ENCODE measurements around the gene RNF133. TPM values are rescaled to one million over a fixed set of nuclear protein-coding genes. Genes with fewer than 3 reads are reported as not detected.
A peak's percentile ranks its signal among the peaks of the same experiment; 100 is the strongest.

Gene RNF133
- total and polyA plus RNA-seq, 4 donors, result 0.05 to 9.1 (median 1.2) TPM

DNA sequence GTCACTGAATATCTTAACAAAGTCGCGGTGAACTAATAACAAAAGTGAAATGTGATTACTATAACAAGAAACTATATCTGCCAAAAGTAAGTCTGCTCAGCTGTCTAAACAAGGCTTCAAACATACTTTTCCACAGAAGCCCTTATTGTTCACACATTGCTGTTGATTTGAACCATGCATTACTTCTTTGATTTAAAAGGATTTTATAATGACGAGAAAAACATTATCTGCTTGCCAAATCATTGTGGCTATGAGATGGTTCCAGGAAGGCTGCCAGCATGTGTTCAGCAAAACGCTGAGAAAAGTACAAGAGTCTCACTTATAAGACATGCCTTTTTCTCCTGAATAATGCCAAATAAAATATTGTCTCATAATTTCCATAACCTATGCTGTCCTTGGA lies 24.4 kb downstream of the RNF133 start:
- Histone ChIP-seq H3K27ac (ENCODE audit: low read depth in 1 of 2, low read length in 1 of 2) (no peak overlapping the region), H3K4me3 (no peak overlapping the region), H3K9ac (ENCODE audit: insufficient read depth in 1 of 2, low read length in 2 of 2) (no peak overlapping the region), H3K36me3 (ENCODE audit: control insufficient read depth in 4 of 4, insufficient read depth in 4 of 4, low read length in 4 of 4) (peaks cover 0 to 1% (median 0%) of the 10 kb centered on the region in 4 donors), H3K9me3 (ENCODE audit: control insufficient read depth in 4 of 4, insufficient read depth in 3 of 4, low read length in 3 of 4) (no peaks in the 10 kb centered on the region), H3K4me1 (ENCODE audit: control insufficient read depth in 5 of 5, insufficient read depth in 5 of 5, low read length in 5 of 5) (peaks cover 0 to 17% (median 5%) of the 10 kb centered on the region in 5 donors), H3K27me3 (ENCODE audit: control insufficient read depth in 3 of 3, insufficient read depth in 3 of 3, low read length in 2 of 3) (no peaks in the 10 kb centered on the region)
- TF ChIP-seq, protein P1, sequence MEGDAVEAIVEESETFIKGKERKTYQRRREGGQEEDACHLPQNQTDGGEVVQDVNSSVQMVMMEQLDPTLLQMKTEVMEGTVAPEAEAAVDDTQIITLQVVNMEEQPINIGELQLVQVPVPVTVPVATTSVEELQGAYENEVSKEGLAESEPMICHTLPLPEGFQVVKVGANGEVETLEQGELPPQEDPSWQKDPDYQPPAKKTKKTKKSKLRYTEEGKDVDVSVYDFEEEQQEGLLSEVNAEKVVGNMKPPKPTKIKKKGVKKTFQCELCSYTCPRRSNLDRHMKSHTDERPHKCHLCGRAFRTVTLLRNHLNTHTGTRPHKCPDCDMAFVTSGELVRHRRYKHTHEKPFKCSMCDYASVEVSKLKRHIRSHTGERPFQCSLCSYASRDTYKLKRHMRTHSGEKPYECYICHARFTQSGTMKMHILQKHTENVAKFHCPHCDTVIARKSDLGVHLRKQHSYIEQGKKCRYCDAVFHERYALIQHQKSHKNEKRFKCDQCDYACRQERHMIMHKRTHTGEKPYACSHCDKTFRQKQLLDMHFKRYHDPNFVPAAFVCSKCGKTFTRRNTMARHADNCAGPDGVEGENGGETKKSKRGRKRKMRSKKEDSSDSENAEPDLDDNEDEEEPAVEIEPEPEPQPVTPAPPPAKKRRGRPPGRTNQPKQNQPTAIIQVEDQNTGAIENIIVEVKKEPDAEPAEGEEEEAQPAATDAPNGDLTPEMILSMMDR (IDR thresholded peaks at IDR 0.05; ENCODE audit: control extremely low read depth, extremely low read depth), result no peak
- ATAC-seq (ENCODE audit: insufficient read depth, low FRiP score), result no peak
- 29 to 68% methylated on average over 4 of the region's 4 CpGs for WGBS, 2 donors
- DNase-seq, result peak; percentile 58 to 92 (median 87)

DNA sequence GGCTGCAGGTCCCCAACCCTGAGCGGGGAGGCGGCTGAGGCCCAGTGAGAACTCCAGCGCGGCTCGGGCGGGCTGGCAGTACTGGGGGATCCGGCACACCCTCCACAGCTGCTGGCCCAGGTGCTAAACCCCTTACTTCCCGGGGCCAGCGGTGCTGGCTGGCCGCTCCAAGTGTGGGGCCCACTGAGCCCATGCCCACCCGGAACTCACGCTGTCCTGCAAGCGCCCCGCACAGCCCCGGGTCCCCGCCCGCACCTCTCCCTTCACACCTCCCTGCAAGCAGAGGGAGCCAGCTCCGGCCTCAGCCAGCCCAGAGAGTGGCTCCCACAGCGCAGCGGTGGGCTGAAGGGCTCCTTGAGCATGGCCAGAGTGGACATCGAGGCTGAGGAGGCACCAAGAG lies 25.0 kb downstream of the RNF133 start:
- 97% methylated on average over 21 of the region's 21 CpGs for WGBS, 2 donors

DNA sequence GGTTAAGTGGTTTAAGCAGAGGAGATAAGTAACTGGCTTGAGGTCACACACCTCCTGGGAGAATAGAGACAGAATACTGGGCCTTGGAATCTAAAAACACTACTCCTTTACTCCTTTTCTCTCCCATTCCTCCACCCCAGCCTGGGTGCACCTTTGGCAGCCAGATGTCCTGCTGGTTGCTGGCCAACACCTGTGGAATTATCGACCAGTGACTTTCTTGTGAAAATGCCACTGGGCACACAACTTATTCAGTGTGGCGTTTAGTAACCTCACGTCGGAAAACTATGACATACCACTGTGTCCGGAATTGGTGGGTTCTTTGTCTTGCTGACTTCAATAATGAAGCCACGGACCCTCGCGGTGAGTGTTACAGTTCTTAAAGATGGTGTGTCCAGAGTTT lies 26.4 kb downstream of the RNF133 start:
- 94 to 97% methylated on average over 8 of the region's 8 CpGs for WGBS, 2 donors
- Histone ChIP-seq H3K9ac (ENCODE audit: insufficient read depth in 1 of 2, low read length in 2 of 2) (no peak overlapping the region), H3K36me3 (ENCODE audit: control insufficient read depth in 4 of 4, insufficient read depth in 4 of 4, low read length in 4 of 4) (peaks cover 0 to under 1% (median 0%) of the 10 kb centered on the region in 4 donors), H3K27me3 (ENCODE audit: control insufficient read depth in 3 of 3, insufficient read depth in 3 of 3, low read length in 2 of 3) (no peaks in the 10 kb centered on the region), H3K4me3 (no peak overlapping the region), H3K9me3 (ENCODE audit: control insufficient read depth in 4 of 4, insufficient read depth in 3 of 4, low read length in 3 of 4) (no peaks in the 10 kb centered on the region), H3K27ac (ENCODE audit: low read depth in 1 of 2, low read length in 1 of 2) (no peak overlapping the region), H3K4me1 (ENCODE audit: control insufficient read depth in 5 of 5, insufficient read depth in 5 of 5, low read length in 5 of 5) (peaks cover 0 to 17% (median 5%) of the 10 kb centered on the region in 5 donors)
- DNase-seq (no peak), ATAC-seq (ENCODE audit: insufficient read depth, low FRiP score) (no peak)
- TF ChIP-seq, protein P1 (IDR thresholded peaks at IDR 0.05; ENCODE audit: control extremely low read depth, extremely low read depth), result no peak

More for the DNA sequence above, 25.0 kb downstream of the RNF133 start:
- Histone ChIP-seq H3K4me3 (no peak overlapping the region), H3K27ac (ENCODE audit: low read depth in 1 of 2, low read length in 1 of 2) (no peak overlapping the region), H3K9me3 (ENCODE audit: control insufficient read depth in 4 of 4, insufficient read depth in 3 of 4, low read length in 3 of 4) (no peaks in the 10 kb centered on the region), H3K9ac (ENCODE audit: insufficient read depth in 1 of 2, low read length in 2 of 2) (no peak overlapping the region), H3K27me3 (ENCODE audit: control insufficient read depth in 3 of 3, insufficient read depth in 3 of 3, low read length in 2 of 3) (no peaks in the 10 kb centered on the region), H3K36me3 (ENCODE audit: control insufficient read depth in 4 of 4, insufficient read depth in 4 of 4, low read length in 4 of 4) (peaks cover 0 to 1% (median 0%) of the 10 kb centered on the region in 4 donors), H3K4me1 (ENCODE audit: control insufficient read depth in 5 of 5, insufficient read depth in 5 of 5, low read length in 5 of 5) (peaks cover 0 to 17% (median 5%) of the 10 kb centered on the region in 5 donors)
- ATAC-seq (ENCODE audit: insufficient read depth, low FRiP score) (no peak), DNase-seq (no peak)
- TF ChIP-seq, protein P1 (IDR thresholded peaks at IDR 0.05; ENCODE audit: control extremely low read depth, extremely low read depth), result no peak

DNA sequence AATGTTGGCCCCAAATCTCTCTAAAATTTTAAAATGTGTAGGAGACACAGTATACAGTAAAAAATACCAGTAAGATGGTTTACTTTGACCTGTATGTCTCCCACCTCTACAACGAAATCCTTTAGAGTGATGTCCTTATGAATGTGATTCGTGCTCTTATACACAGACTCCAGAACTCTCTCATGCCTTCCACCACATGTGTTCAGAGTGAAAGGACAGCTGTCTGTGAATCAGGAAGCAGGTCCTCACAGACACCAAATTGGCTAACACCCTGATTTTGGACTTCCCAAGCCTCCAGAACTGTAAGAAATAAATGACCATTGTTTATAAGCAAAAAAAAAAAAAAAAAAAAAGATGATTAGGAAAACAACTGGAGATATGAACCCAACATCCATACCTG lies 35.2 kb downstream of the RNF133 start:
- TF ChIP-seq, protein P1 (IDR thresholded peaks at IDR 0.05; ENCODE audit: control extremely low read depth, extremely low read depth), result no peak

More for the DNA sequence above, 35.2 kb downstream of the RNF133 start:
- Histone ChIP-seq H3K4me3 (no peak overlapping the region), H3K36me3 (ENCODE audit: control insufficient read depth in 4 of 4, insufficient read depth in 4 of 4, low read length in 4 of 4) (no peaks in the 10 kb centered on the region), H3K9ac (ENCODE audit: insufficient read depth in 1 of 2, low read length in 2 of 2) (no peak overlapping the region), H3K27ac (ENCODE audit: low read depth in 1 of 2, low read length in 1 of 2) (no peak overlapping the region), H3K4me1 (ENCODE audit: control insufficient read depth in 5 of 5, insufficient read depth in 5 of 5, low read length in 5 of 5) (peaks cover 0 to 2% (median 0%) of the 10 kb centered on the region in 5 donors), H3K27me3 (ENCODE audit: control insufficient read depth in 3 of 3, insufficient read depth in 3 of 3, low read length in 2 of 3) (no peaks in the 10 kb centered on the region), H3K9me3 (ENCODE audit: control insufficient read depth in 4 of 4, insufficient read depth in 3 of 4, low read length in 3 of 4) (no peaks in the 10 kb centered on the region)
- ATAC-seq (ENCODE audit: insufficient read depth, low FRiP score), result no peak
- 76 to 84% methylated on average over 2 of the region's 2 CpGs for WGBS, 2 donors
- no peak for DNase-seq

Measured in lung (tissue), 12 donors.